Motor neuron (in vitro differentiated cells): Measurements from ENCODE around the gene EYS. TPM values are rescaled to one million over a fixed set of nuclear protein-coding genes. Genes with fewer than 3 reads are reported as not detected.
A peak's percentile ranks its signal among the peaks of the same experiment; 100 is the strongest.
"Not testable (repeated sequence)": the region's sequence is repeated elsewhere in the genome, so short reads cannot be mapped to it uniquely, and the experiment has no call there.

ENCODE experiments used
- ATAC-seq, 8 experiments: fragments of 200-7000 bp; cut with Tn5 transposase; replicated peaks in 6 of 8; 2 replicates each; pipeline ENCODE4 v1.8.0; 2021; ENCODE audit warnings: mild to moderate bottlenecking in 8 of 8, moderate library complexity in 8 of 8
- H3K27ac ChIP-seq, 2 donors: fragments of 250-450 bp; sonication (Bioruptor Pico); 2 replicates each; pipeline ENCODE4 v1.9.0; 2021; ENCODE audit warnings: antibody characterized with exemption in 2 of 2, mild to moderate bottlenecking in 2 of 2, moderate library complexity in 1 of 2
- H3K4me1 ChIP-seq, 2 donors: fragments of 250-450 bp; sonication (Bioruptor Pico); replicated peaks in 1 of 2; 2 replicates each; pipeline ENCODE4 v1.6.1; 2021; ENCODE audit warnings: antibody characterized with exemption in 2 of 2, mild to moderate bottlenecking in 2 of 2, moderate library complexity in 1 of 2
- H3K4me3 ChIP-seq, 5 donors: fragments of 250-450 bp; sonication (Bioruptor Pico); 2 replicates each; pipeline ENCODE4 v1.9.0; 2021; ENCODE audit warnings: antibody characterized with exemption in 5 of 5, mild to moderate bottlenecking in 5 of 5, moderate library complexity in 4 of 5
- WGBS, 10 experiments: fragments of 450-650 bp; shearing (Covaris generic); methylation state at CpG; one replicate each; pipeline ENCODE4 v1.0.0; 2022; 5-methylcytosine and 5-hydroxymethylcytosine counted together
- in situ Hi-C, 9 experiments: fragments of 400-800 bp; cut with MboI; loops; one replicate each; pipeline ENCODE4 v1.15.0; 2021; ENCODE audit warnings: low sequenced_read_pairs in 9 of 9, low pct_unique_long_range_greater_than_20kb in 2 of 9; ENCODE audit not compliant: unreplicated experiment in 9 of 9
- total RNA-seq, 8 experiments: library from RNA; unstranded; fragments of 300-600 nt; gene quantifications; 2 replicates each; pipeline versions ENCODE4 v1.2.3 to v1.2.4, GENCODE V29; 2022

EYS gene
- total RNA-seq, 8 experiments from 2014 or later, result 0.71 to 3.7 (median 1.2) TPM

GRCh38 chr6:63813566-63814120, 1893.4 kb downstream of the EYS start:
- in situ Hi-C loops, result no loop called here
- Histone ChIP-seq H3K4me1 (no peaks in the 10 kb centered on the region), H3K27ac (no peak overlapping the region), H3K4me3 (no peak overlapping the region)
- peak in 1 of 8 experiments; percentile 33 for ATAC-seq
- WGBS, 10 experiments, result 55 to 90% (median 79%) methylated on average over 2 to 5 of the region's 5 CpGs

- H3K27ac ChIP-seq, result no peak overlapping the region
- peaks cover 0 to 3% of the 10 kb centered on the region in 2 donors for H3K4me1 ChIP-seq
- in situ Hi-C loops, result no loop called here
- H3K4me3 ChIP-seq, result no peak overlapping the region
- no peak for ATAC-seq
- 0 to 100% (median 50%) methylated on average over 1 to 2 of the region's 2 CpGs; no CpG with 5 or more reads in 1 of the 10 experiments for WGBS, 10 experiments
Observed at GRCh38 chr6:63808576-63808975, 1898.5 kb downstream of the EYS start.

GRCh38 chr6:63807056-63807455, 1900.0 kb downstream of the EYS start:
- WGBS, 10 experiments, result 60 to 100% (median 94%) methylated on average over 1 to 2 of the region's 2 CpGs; no CpG with 5 or more reads in 2 of the 10 experiments
- no peak overlapping the region for H3K27ac ChIP-seq
- in situ Hi-C loops, result no loop called here

GRCh38 chr6:63806573-63806913, 1900.5 kb downstream of the EYS start:
- WGBS, 10 experiments, result 43 to 92% (median 75%) methylated on average over 1 to 2 of the region's 2 CpGs; no CpG with 5 or more reads in 1 of the 10 experiments
- in situ Hi-C loops, result no loop called here
- H3K27ac ChIP-seq, result no peak overlapping the region

More at GRCh38 chr6:63807056-63807455, 1900.0 kb downstream of the EYS start:
- Histone ChIP-seq H3K4me3 (no peak overlapping the region), H3K4me1 (peaks cover 0 to 3% of the 10 kb centered on the region in 2 donors)
- no peak for ATAC-seq

GRCh38 chr6:63805808-63806572, 1901.0 kb downstream of the EYS start:
- in situ Hi-C loops, result no loop called here
- Histone ChIP-seq H3K4me3 (no peak overlapping the region), H3K27ac (no peak overlapping the region), H3K4me1 (peaks cover 0 to 3% of the 10 kb centered on the region in 2 donors)
- peak in 7 of 8 experiments; percentile 7 to 79 (median 50) for ATAC-seq
- WGBS, 10 experiments, result 0 to 88% (median 67%) methylated on average over 1 to 5 of the region's 5 CpGs

More at GRCh38 chr6:63806573-63806913, 1900.5 kb downstream of the EYS start:
- ATAC-seq, result no peak
- H3K4me3 ChIP-seq, result no peak overlapping the region
- peaks cover 0 to 3% of the 10 kb centered on the region in 2 donors for H3K4me1 ChIP-seq

- Histone ChIP-seq H3K4me1 (peaks cover 0 to 3% of the 10 kb centered on the region in 2 donors), H3K4me3 (no peak overlapping the region), H3K27ac (no peak overlapping the region)
- ATAC-seq, result no peak
- 79 to 100% (median 96%) methylated on average over 1 to 3 of the region's 3 CpGs; no CpG with 5 or more reads in 3 of the 10 experiments for WGBS, 10 experiments
- in situ Hi-C loops, result no loop called here
Observed at GRCh38 chr6:63805345-63805744, 1901.7 kb downstream of the EYS start.

GRCh38 chr6:63804381-63804956, 1902.6 kb downstream of the EYS start:
- peak in 1 of 8 experiments; percentile 10 for ATAC-seq
- in situ Hi-C loops, result no loop called here
- Histone ChIP-seq H3K4me3 (no peak overlapping the region), H3K27ac (no peak overlapping the region), H3K4me1 (peaks cover 0 to 3% of the 10 kb centered on the region in 2 donors)

- Histone ChIP-seq H3K4me3 (no peak overlapping the region), H3K27ac (no peak overlapping the region), H3K4me1 (peaks cover 0 to 3% of the 10 kb centered on the region in 2 donors)
- ATAC-seq, result no peak
- WGBS, 10 experiments, result 0 to 76% (median 20%) methylated on average over 1 to 2 of the region's 2 CpGs; no CpG with 5 or more reads in 4 of the 10 experiments
- in situ Hi-C loops, result no loop called here
Observed at GRCh38 chr6:63803371-63803770, 1903.7 kb downstream of the EYS start.

- peak in 1 of 8 experiments; percentile 32 for ATAC-seq
- Histone ChIP-seq H3K27ac (no peak overlapping the region), H3K4me3 (no peak overlapping the region), H3K4me1 (peaks cover 0 to 3% of the 10 kb centered on the region in 2 donors)
- 28 to 90% (median 60%) methylated on average over 1 to 2 of the region's 2 CpGs; no CpG with 5 or more reads in 1 of the 10 experiments for WGBS, 10 experiments
- in situ Hi-C loops, result no loop called here
Observed at GRCh38 chr6:63802606-63803206, 1904.3 kb downstream of the EYS start.

GRCh38 chr6:63800386-63800785, 1906.6 kb downstream of the EYS start:
- H3K4me1 ChIP-seq, in situ Hi-C loops, H3K4me3 ChIP-seq, ATAC-seq, H3K27ac ChIP-seq: not testable (repeated sequence)
- 60 to 100% (median 92%) methylated on average over 1 to 7 of the region's 7 CpGs; no CpG with 5 or more reads in 2 of the 10 experiments for WGBS, 10 experiments

GRCh38 chr6:63799813-63800212, 1907.2 kb downstream of the EYS start:
- no peak for ATAC-seq
- Histone ChIP-seq H3K4me3 (no peak overlapping the region), H3K27ac (no peak overlapping the region), H3K4me1 (peaks cover 0 to 2% of the 10 kb centered on the region in 2 donors)
- in situ Hi-C loops, result loop anchor here in 3 of 9 experiments (25.0 kb wide), 2 partner anchors 438 to 463 kb away; no protein-coding TSS in a partner anchor
- WGBS, 10 experiments, result 70 to 94% (median 86%) methylated on average over 4 to 9 of the region's 9 CpGs

- in situ Hi-C loops, result loop anchor here in 3 of 9 experiments (25.0 kb wide), 2 partner anchors 437 to 462 kb away; no protein-coding TSS in a partner anchor
- Histone ChIP-seq H3K4me3 (no peak overlapping the region), H3K27ac (no peak overlapping the region), H3K4me1 (peaks cover 0 to 5% of the 10 kb centered on the region in 2 donors)
- WGBS, 10 experiments, result 20 to 100% (median 100%) methylated on average over 1 of the region's 1 CpG; no CpG with 5 or more reads in 3 of the 10 experiments
- no peak for ATAC-seq
Observed at GRCh38 chr6:63799313-63799712, 1907.7 kb downstream of the EYS start.

- Histone ChIP-seq H3K4me1 (peaks cover 0 to 5% of the 10 kb centered on the region in 2 donors), H3K27ac (no peak overlapping the region), H3K4me3 (no peak overlapping the region)
- ATAC-seq, result peak in 1 of 8 experiments; percentile 44
- in situ Hi-C loops, result loop anchor here in 3 of 9 experiments (25.0 kb wide), 2 partner anchors 436 to 461 kb away; no protein-coding TSS in a partner anchor
Observed at GRCh38 chr6:63798378-63798777, 1908.6 kb downstream of the EYS start.
